ENCODE measurements around the gene SEMA6C.

SEMA6C gene

GRCh38 chr1:151171190-151171589 is 24.8 kb upstream of the SEMA6C start:
- Histone ChIP-seq H3K4me1 (ENCODE audit: low read length) (peaks cover 22% of the 10 kb centered on the region), H3K4me2 (ENCODE audit: low read length) (no peak overlapping the region), H3K4me3 (ENCODE audit: low read length) (no peak overlapping the region), H3K27ac (ENCODE audit: low read length) (no peak overlapping the region), H3K9me3 (ENCODE audit: insufficient read depth, low read length) (no peaks in the 10 kb centered on the region), H2AFZ (ENCODE audit: low read depth, low read length) (no peak overlapping the region), H3K9ac (ENCODE audit: low read length) (no peak overlapping the region), H4K20me1 (ENCODE audit: insufficient read depth, low read length) (no peaks in the 10 kb centered on the region), H3K36me3 (replicated peaks; ENCODE audit: low read depth, low read length) (peaks cover 42% of the 10 kb centered on the region), H3K27me3 (ENCODE audit: low read depth, low read length) (no peaks in the 10 kb centered on the region), H3K79me2 (ENCODE audit: low read length) (peaks cover 12% of the 10 kb centered on the region)
- TF ChIP-seq EZH2phosphoT487 (IDR thresholded peaks at IDR 0.05; ENCODE audit: low read depth), result no peak
- no peak for TF ChIP-seq CTCF (IDR thresholded peaks at IDR 0.05; ENCODE audit: low read depth, low read length)

GRCh38 chr1:151167116-151167515 is 20.7 kb upstream of the SEMA6C start:
- H3K36me3 ChIP-seq (replicated peaks; ENCODE audit: low read depth, low read length), result peaks cover 21% of the 10 kb centered on the region
- peak overlapping the region; percentile 96 for H3K9ac ChIP-seq (ENCODE audit: low read length)
- no peak overlapping the region for H2AFZ ChIP-seq (ENCODE audit: low read depth, low read length)
- no peaks in the 10 kb centered on the region for H3K9me3 ChIP-seq (ENCODE audit: insufficient read depth, low read length)
- H4K20me1 ChIP-seq (ENCODE audit: insufficient read depth, low read length), result no peaks in the 10 kb centered on the region
- TF ChIP-seq CTCF (IDR thresholded peaks at IDR 0.05; ENCODE audit: low read depth, low read length) (no peak), EZH2phosphoT487 (IDR thresholded peaks at IDR 0.05; ENCODE audit: low read depth) (no peak)
- no peak overlapping the region for H3K27ac ChIP-seq (ENCODE audit: low read length)
- H3K4me2 ChIP-seq (ENCODE audit: low read length), result peak overlapping the region; percentile 84
- H3K79me2 ChIP-seq (ENCODE audit: low read length), result peaks cover 26% of the 10 kb centered on the region
- H3K4me3 ChIP-seq (ENCODE audit: low read length), result peak overlapping the region; percentile 95
- no peaks in the 10 kb centered on the region for H3K27me3 ChIP-seq (ENCODE audit: low read depth, low read length)
- H3K4me1 ChIP-seq (ENCODE audit: low read length), result peaks cover 17% of the 10 kb centered on the region

- H4K20me1 ChIP-seq (ENCODE audit: insufficient read depth, low read length), result no peaks in the 10 kb centered on the region
- H3K27ac ChIP-seq (ENCODE audit: low read length), result peak overlapping the region; percentile 71
Measured at GRCh38 chr1:151166505-151166956, 20.1 kb upstream of the SEMA6C start.

More at GRCh38 chr1:151166505-151166956, 20.1 kb upstream of the SEMA6C start:
- Histone ChIP-seq H3K4me3 (ENCODE audit: low read length) (peak overlapping the region; percentile 95), H2AFZ (ENCODE audit: low read depth, low read length) (peak overlapping the region; percentile 89), H3K4me1 (ENCODE audit: low read length) (peaks cover 17% of the 10 kb centered on the region), H3K4me2 (ENCODE audit: low read length) (peak overlapping the region; percentile 84), H3K79me2 (ENCODE audit: low read length) (peaks cover 26% of the 10 kb centered on the region), H3K9me3 (ENCODE audit: insufficient read depth, low read length) (no peaks in the 10 kb centered on the region), H3K9ac (ENCODE audit: low read length) (peak overlapping the region; percentile 96), H3K36me3 (replicated peaks; ENCODE audit: low read depth, low read length) (peaks cover 22% of the 10 kb centered on the region), H3K27me3 (ENCODE audit: low read depth, low read length) (no peaks in the 10 kb centered on the region)
- no peak for TF ChIP-seq EZH2phosphoT487 (IDR thresholded peaks at IDR 0.05; ENCODE audit: low read depth)
- no peak for TF ChIP-seq CTCF (IDR thresholded peaks at IDR 0.05; ENCODE audit: low read depth, low read length)

Measured in OCI-LY3 (cell line).